ENCODE measurements around the gene NUSAP1.
"Not testable (repeated sequence)": the region's sequence is repeated elsewhere in the genome, so short reads cannot be mapped to it uniquely, and the experiment has no call there.

NUSAP1 gene

DNA sequence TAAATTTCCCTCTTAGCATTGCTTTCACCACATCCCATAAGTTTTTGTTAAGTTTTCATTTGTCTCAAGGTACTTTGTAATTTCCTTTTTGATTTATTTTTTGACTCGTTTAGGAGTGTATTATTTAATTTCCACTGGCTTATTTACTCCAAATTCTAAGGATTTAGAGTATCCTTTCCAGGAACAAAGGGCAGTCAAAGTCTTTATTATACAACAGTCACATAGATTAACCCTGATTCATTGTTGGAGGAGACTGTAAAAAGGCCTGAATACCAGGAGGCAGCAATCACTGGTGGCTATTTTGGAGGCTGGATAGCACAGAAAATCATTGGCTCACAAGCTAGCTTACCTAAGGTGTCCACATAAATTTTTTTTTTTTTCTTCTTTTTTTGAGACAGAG is 40.2 kb upstream of the NUSAP1 start:
- Histone ChIP-seq H3K36me3 (ENCODE audit: insufficient read depth, low read length) (peaks cover 79% of the 10 kb centered on the region), H3K9ac (ENCODE audit: low read depth, low read length) (no peak overlapping the region), H3K9me3 (ENCODE audit: insufficient read depth, low read length, severe bottlenecking) (no peaks in the 10 kb centered on the region), H3K4me3 (ENCODE audit: low read depth in 1 of 2, low read length in 2 of 2) (no peak overlapping the region), H3K27ac (ENCODE audit: low read length) (no peak overlapping the region), H3K79me2 (ENCODE audit: insufficient read depth, low read length) (peaks cover 63% of the 10 kb centered on the region), H2AFZ (ENCODE audit: low read depth, low read length) (no peak overlapping the region), H3K4me2 (ENCODE audit: insufficient read depth, low read length) (no peak overlapping the region), H3K4me1 (ENCODE audit: insufficient read depth, low read length) (peaks cover 11% of the 10 kb centered on the region), H3K27me3 (ENCODE audit: insufficient read depth, low read length, poor library complexity) (no peaks in the 10 kb centered on the region), H4K20me1 (ENCODE audit: insufficient read depth, low read length) (peaks cover 14% of the 10 kb centered on the region; the same call in 1 of the 2 replicates)
- no peak for ATAC-seq (ENCODE audit: insufficient read depth, low read depth)
- no peak for DNase-seq
- TF ChIP-seq CTCF (IDR thresholded peaks at IDR 0.05; ENCODE audit: borderline replicate concordance, extremely low read depth, low read length, poor library complexity, severe bottlenecking): no peak
- no peak for TF ChIP-seq EZH2 (IDR thresholded peaks at IDR 0.05; ENCODE audit: borderline replicate concordance, low read depth, low read length, severe bottlenecking)

GRCh38 chr15:41301139-41301538 is 31.5 kb upstream of the NUSAP1 start:
- peaks cover 39% of the 10 kb centered on the region for H3K36me3 ChIP-seq (ENCODE audit: insufficient read depth, low read length)
- not testable (repeated sequence) for H3K9ac ChIP-seq (ENCODE audit: low read depth, low read length); ATAC-seq (ENCODE audit: insufficient read depth, low read depth); DNase-seq; H4K20me1 ChIP-seq (ENCODE audit: insufficient read depth, low read length); H3K27me3 ChIP-seq (ENCODE audit: insufficient read depth, low read length, poor library complexity); H3K4me1 ChIP-seq (ENCODE audit: insufficient read depth, low read length); H3K9me3 ChIP-seq (ENCODE audit: insufficient read depth, low read length, severe bottlenecking); H3K27ac ChIP-seq (ENCODE audit: low read length); H2AFZ ChIP-seq (ENCODE audit: low read depth, low read length); H3K4me3 ChIP-seq (ENCODE audit: low read depth in 1 of 2, low read length in 2 of 2); H3K4me2 ChIP-seq (ENCODE audit: insufficient read depth, low read length)
- H3K79me2 ChIP-seq (ENCODE audit: insufficient read depth, low read length): peaks cover 11% of the 10 kb centered on the region; the same call in 1 of the 2 replicates

DNA sequence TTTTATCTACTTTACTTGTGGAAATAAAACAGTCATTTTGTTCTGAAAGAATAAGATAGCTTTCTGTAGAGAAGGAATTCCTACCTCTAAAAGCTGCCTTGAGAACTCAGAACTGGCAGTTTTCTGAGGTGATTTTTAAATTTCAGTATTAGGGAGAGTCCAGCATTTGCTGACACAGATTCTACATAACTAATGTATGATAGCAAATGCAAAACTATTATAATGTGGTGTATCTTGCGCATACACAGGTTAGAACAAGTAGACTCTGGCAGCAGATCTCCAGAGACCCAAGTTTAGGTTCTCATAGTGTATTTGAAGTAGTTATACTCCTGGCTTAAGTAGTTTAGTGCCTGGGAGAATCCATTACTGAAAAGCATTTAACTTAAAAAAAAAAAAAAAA is 31.1 kb upstream of the NUSAP1 start:
- TF ChIP-seq CTCF (IDR thresholded peaks at IDR 0.05; ENCODE audit: borderline replicate concordance, extremely low read depth, low read length, poor library complexity, severe bottlenecking) (no peak), EZH2 (IDR thresholded peaks at IDR 0.05; ENCODE audit: borderline replicate concordance, low read depth, low read length, severe bottlenecking) (no peak)
- no peaks in the 10 kb centered on the region for H3K9me3 ChIP-seq (ENCODE audit: insufficient read depth, low read length, severe bottlenecking)
- no peak for ATAC-seq (ENCODE audit: insufficient read depth, low read depth)
- no peak overlapping the region for H2AFZ ChIP-seq (ENCODE audit: low read depth, low read length)
- H3K4me3 ChIP-seq (ENCODE audit: low read depth in 1 of 2, low read length in 2 of 2): no peak overlapping the region
- no peak overlapping the region for H3K9ac ChIP-seq (ENCODE audit: low read depth, low read length)
- H3K27ac ChIP-seq (ENCODE audit: low read length): no peak overlapping the region
- H3K4me1 ChIP-seq (ENCODE audit: insufficient read depth, low read length): no peaks in the 10 kb centered on the region
- peaks cover 42% of the 10 kb centered on the region for H3K36me3 ChIP-seq (ENCODE audit: insufficient read depth, low read length)
- no peak overlapping the region for H3K4me2 ChIP-seq (ENCODE audit: insufficient read depth, low read length)
- H3K27me3 ChIP-seq (ENCODE audit: insufficient read depth, low read length, poor library complexity): no peaks in the 10 kb centered on the region
- H4K20me1 ChIP-seq (ENCODE audit: insufficient read depth, low read length): no peaks in the 10 kb centered on the region; the same call in 1 of the 2 replicates
- H3K79me2 ChIP-seq (ENCODE audit: insufficient read depth, low read length): peaks cover 10% of the 10 kb centered on the region; the same call in 1 of the 2 replicates
- DNase-seq: no peak

- H3K36me3 ChIP-seq (ENCODE audit: insufficient read depth, low read length): peaks cover 23% of the 10 kb centered on the region
- no peak overlapping the region for H2AFZ ChIP-seq (ENCODE audit: low read depth, low read length)
- peaks cover 5% of the 10 kb centered on the region; the same call in 1 of the 2 replicates for H3K79me2 ChIP-seq (ENCODE audit: insufficient read depth, low read length)
- H4K20me1 ChIP-seq (ENCODE audit: insufficient read depth, low read length): no peaks in the 10 kb centered on the region
- H3K27ac ChIP-seq (ENCODE audit: low read length): no peak overlapping the region
- no peak overlapping the region for H3K4me3 ChIP-seq (ENCODE audit: low read depth in 1 of 2, low read length in 2 of 2)
- H3K9ac ChIP-seq (ENCODE audit: low read depth, low read length): no peak overlapping the region
- H3K27me3 ChIP-seq (ENCODE audit: insufficient read depth, low read length, poor library complexity): no peaks in the 10 kb centered on the region
- no peak for ATAC-seq (ENCODE audit: insufficient read depth, low read depth)
- TF ChIP-seq EZH2 (IDR thresholded peaks at IDR 0.05; ENCODE audit: borderline replicate concordance, low read depth, low read length, severe bottlenecking): no peak
- no peak for TF ChIP-seq CTCF (IDR thresholded peaks at IDR 0.05; ENCODE audit: borderline replicate concordance, extremely low read depth, low read length, poor library complexity, severe bottlenecking)
- no peaks in the 10 kb centered on the region for H3K9me3 ChIP-seq (ENCODE audit: insufficient read depth, low read length, severe bottlenecking)
- DNase-seq: no peak
- H3K4me2 ChIP-seq (ENCODE audit: insufficient read depth, low read length): no peak overlapping the region
- no peaks in the 10 kb centered on the region for H3K4me1 ChIP-seq (ENCODE audit: insufficient read depth, low read length)
Observed at GRCh38 chr15:41304149-41304770, 28.4 kb upstream of the NUSAP1 start.

Data from DND-41 (cell line).